CD4-positive, alpha-beta T cell treated with Interleukin-15 for 4 hours (primary cell): ENCODE measurements around the gene DOCK6.
A peak's percentile ranks its signal among the peaks of the same experiment; 100 is the strongest.

Experiments used
- DNase-seq: peaks from one replicate; pipeline ENCODE4 v3.0.0-alpha.2; 2020; ENCODE audit warnings: low spot score

The DOCK6 gene

DNA sequence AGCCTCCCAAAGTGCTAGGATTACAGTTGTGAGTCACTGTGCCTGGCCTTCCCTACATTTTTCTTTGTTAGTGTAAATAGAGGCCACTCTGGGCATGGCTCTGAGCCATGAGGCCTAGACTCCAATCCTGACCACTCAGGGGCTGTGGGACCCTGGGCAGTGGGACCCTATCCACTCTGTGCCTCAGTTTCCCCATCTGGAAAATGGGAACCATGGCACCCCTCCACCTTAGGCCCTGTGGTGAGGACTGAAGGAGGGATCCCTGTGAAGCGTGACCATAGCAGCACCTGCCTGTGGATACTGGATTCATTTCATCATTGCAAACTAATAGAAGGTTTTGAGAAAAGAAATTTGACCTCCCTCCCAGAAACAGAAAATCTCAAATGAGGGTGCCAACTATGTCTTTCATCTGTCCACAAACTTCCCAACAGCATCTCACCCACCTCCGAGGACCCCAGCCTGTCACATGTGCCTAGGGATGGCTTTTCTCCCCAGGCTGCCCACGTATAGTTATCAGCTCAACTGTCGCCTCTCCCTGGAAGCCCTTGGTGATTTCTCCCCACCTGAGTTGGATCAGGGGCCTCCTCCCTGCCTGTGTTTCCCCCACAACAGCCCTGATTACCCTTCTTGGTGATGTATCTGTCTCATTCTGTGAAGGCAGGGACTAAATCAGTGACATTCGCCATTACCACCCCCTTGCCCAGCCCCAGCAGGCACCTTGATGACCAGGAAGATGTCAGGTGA, 17.3 kb downstream of the DOCK6 start:
- DNase-seq, result no peak

DNA sequence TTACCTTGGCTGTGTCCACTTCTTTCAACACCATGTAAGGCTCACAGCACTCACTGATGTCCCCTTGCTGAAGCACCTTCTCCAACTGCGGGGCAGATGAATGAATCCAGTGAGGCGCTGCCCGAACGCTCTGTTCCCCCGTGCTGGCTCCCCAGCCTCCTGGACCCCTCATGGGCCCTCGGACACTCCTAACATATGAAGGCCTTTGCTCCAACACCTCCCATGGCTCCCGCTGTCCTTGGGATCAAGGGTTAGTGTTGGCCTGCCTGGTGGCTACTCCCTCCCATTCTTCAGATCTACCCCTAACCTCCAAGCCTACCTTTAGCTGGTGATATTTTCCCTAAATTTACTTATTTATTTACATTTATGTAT, 18.5 kb downstream of the DOCK6 start:
- DNase-seq, result no peak

DNA sequence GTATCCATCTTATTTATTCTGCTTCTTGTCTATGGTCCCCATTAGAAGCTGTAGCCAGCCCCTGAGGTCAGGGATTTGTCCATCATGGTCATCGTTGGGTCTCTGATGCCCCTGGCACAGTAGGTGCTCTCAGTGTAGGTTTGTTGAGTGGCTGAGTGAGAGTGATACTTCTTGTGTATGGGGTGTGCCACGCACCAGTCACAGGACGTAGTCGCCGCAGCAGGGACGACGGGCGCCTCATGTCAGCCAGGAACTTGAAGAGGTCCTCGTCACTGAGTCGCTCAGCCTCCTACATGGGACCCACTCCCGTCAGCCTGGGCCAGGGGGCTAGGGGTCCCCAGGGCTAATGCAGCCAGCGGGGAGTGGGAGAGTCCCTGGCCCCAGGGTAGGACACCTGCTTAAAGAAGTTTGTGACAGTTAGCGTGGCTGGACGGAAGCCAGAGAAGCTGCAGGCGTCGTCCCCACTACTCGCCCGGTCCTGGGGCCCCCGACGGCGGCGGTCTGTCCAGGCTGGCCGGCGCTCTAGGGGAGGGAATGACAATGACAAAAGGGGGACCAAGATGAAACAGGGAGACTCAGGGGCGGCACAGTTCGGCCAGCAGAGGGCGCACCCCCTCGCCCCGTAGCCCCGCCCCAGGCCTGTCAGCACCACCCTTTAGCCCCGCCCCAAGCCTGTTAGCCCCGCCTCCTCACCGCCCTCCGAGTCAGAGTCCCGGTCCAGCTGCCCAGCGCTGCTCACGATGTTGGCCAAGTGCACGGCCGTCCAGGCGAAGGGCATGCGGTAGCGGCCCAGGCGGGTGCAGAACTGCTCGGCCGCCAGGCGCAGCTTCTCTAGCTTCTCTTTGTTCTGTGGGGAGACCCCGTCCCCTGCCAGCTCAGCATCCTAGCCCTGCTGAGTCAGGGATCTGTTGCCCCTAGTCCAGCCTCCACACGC, 19.2 kb downstream of the DOCK6 start:
- DNase-seq, result peak; percentile 79

DNA sequence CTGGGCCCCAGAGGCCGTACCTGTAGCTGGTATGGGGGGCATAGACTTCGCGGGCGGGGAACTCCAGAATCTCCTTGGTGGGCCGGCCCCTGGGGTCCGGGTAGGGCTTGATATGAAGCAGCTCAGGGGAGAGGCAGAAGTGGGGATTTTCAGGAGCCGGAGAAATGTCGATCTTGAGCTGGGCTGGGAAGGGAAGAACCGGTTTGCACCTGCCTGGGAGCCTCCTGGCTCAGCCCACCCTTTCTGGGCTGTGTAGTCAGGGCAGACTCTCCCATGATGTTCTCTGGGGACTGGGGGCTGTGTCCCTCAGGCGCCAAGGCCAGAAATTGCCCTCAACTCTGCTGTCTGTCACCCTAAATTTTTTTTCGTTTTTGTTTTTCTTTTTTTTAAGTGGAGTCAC, 20.3 kb downstream of the DOCK6 start:
- DNase-seq, result no peak

DNA sequence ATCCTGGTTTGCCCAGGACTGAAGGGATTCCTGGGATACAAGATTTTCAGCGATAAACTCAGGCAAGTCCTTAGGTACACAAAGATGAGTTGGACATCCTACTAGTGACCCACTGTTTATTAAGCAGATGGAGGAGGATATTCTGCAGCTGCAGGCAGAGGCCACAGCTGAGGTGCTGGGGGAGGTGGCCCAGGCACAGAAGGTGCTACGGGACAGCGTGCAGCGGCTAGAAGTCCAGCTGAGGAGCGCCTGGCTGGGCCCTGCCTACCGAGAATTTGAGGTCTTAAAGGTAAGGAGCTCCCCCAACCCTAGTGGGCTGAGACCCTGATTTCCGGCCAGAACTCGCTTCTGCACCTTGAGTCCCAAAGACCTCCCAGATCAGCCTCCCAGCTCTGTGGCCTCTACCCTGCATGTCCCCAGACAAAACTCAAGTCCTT, 22.3 kb downstream of the DOCK6 start:
- no peak for DNase-seq

DNA sequence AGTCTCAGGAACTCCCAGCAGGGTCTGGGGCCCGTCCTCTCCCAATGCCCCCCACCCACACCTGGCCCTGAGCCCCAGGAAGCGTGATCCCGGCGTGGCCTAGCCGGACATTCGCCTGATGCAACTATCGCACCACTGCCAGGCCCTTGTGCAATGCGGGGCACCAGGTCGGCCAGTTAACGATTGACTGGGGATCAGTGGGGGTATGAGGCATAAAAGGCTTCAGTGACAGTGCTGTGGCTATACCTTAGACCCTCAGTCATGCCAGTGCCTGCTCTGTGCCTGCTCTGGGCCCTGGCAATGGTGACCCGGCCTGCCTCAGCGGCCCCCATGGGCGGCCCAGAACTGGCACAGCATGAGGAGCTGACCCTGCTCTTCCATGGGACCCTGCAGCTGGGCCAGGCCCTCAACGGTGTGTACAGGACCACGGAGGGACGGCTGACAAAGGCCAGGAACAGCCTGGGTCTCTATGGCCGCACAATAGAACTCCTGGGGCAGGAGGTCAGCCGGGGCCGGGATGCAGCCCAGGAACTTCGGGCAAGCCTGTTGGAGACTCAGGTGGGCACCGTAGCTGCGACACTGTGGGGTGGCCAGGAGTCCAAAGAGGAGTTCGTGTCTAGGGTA, 22.8 kb downstream of the DOCK6 start, which contains the start of gene ANGPTL8:
Gene ANGPTL8 (plus strand): TSS at position 243 of the 624 bp plus-strand sequence. CDS start 19 bp downstream, at position 262.
- no peak for DNase-seq

DNA sequence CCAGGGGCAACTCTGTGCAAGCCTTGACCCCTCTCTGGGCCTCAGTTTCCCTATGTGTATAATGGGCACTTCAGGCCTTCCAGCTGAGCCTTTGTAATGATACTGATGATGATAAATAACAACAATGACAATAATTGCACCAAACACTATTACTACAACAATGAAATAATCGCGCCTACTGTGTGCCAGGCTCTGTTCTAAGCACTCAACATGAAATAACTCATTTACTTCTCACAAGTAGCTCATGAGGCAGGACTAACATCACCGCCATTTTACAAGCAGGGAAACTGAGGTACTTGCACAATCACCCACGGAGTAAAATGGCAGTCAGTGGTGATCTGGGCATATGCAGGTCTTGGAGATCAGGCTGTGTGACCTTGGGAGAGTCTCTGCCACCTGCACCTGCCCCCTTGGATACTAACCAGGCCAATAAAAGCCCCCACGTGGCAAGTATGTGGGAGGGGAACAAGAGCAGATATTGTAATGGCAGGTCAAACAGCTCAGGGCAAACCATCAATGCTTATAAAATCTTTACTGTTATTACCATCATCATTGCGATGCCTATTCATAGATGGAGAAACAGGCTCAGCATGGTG, 23.4 kb downstream of the DOCK6 start:
- no peak for DNase-seq

DNA sequence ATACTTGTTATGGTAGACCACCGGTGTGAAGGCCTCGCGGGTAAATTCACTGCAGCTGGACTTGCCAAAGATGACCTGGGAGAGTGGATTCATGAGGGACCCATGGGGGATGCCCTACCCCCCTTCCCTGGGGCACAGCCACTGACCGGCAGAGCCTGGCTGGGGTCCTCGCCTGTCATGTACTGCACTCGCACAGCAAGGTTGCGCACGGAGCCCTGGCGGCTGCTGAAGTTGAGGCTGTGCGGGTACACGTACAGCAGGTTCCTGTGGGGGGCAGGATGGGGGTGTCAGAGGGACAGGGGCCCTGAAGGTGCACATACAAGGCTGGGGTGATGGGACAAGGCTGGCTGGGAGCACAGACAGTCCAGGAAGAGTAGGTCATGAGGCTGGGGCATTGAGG, 24.3 kb downstream of the DOCK6 start:
- no peak for DNase-seq

DNA sequence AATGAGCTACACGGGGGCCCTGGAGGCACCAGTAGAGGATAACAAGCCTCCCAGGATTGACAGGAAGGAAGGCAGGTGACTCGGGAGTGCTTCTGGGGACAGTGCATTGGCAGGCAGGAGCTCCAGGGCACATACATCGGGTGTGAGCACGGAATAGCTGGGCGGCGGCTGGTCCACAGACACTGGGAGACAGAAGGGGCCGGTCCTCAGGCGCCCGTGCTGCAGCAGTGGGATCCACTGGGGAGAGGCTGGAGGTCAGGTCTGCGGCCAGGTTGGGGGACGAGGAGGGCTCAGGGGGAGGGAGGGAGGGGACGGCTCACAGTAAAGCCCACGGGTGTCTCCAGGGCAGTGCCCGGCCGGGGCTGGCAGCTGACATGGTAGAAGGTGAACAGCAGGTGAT, 25.0 kb downstream of the DOCK6 start:
- DNase-seq, result no peak

DNA sequence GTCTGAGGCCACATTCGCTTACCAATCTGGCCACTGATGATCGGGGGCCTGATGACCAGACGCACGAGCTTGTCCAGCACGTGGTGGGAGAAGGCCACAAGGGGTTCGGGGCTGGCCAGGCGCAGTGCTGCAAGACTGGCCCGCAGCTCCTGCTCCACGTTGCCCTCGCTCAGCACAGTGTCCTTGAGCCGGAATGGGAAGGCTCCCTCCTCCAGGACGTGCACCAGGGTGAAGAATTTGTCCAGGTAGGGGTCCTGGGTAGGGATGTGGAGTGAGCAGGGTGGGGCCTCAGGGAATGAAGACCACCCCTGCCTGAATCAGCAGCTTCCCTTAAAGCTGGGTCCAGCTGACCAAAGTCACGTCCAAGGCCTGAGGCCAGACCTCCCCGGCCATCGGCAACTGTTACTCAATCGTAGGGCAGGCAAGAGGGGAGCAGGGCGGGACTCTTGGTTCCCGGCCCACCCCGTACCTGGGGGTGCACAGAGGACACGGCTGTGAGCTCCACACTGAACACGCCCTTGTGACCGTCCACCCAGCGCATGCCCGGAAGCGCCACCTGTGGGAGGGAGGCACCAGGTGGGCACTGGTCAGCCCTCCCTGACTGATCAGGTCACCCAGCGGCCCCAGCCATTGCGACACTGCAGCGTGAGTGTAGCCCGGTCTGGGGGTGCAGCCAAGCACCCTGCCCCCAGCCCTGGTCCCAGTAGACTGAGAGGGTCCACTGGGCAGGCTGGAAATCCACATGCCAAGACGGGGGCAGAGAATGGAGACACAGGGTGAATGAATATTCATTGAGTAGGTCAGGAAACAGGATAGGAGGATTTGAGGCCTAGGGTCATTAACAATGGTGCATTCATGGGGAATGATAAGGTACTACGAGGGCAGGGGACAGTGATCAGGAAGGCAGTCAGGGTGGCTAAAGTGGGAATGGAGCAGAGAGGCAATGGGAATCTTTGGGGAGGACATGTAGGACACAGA, 25.7 kb downstream of the DOCK6 start:
- no peak for DNase-seq

DNA sequence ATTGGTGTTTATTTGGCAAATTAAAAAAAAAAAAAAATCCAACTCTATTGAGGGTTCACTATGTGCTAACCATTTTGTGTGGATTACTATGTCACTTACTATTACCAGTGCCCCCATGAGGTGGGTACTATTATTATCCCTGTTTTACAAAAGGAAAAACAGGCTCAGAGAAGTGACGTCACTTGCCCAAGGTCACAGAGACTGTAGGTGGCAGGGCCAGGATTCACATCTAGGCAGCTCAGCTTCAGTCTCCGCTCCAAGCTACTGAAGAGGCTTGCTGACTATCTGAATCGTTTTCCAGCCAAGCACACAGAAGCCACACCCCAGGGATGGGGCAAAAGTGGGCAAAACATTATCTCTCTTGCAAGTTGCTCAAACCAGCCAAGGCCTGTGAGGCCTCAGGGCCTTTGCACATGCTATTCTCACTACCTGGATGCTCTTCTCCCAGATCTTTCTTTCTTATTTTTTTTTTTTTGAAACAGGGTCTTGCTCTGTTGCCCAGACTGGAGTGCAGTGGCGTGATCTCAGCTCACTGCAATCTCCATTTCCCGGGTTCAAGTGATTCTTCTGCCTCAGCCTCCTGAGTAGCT, 27.7 kb downstream of the DOCK6 start:
- DNase-seq, result no peak

DNA sequence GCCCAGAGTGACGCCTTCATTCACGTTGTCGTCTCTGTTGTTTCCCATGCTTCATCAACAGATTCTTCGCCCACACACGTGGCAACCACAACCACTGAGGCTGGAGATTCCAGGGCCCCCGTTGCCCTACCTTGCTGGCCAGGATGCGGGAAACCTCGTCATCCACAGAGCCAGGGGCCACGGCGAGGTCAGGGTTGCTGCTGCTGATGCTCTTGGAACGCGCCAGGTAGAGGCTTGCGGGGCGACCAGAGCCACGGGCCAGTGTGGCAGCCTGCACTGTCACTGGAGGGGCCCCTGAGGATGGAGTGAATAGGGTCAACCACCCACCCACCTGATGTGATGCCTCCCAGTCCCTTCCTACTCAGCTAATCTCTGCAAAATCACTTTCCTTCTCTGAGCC, 29.3 kb downstream of the DOCK6 start:
- DNase-seq, result no peak

DNA sequence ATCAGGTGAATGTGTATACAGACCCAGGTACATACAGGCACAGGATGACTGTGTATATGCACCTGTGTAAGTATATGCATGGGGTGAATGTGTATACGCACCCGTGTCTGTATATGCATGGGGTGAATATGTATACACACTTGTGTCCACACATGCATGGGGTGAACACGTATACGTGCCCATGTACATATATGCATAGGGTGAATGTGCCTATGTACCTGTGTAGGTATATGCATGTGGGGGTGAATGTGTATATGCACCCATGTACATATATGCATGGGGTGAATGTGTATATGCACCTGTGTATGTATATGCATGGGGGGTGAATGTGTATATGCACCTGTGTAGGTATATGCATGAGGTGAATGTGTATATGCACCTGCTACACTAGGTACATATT, 29.8 kb downstream of the DOCK6 start:
- no peak for DNase-seq

DNA sequence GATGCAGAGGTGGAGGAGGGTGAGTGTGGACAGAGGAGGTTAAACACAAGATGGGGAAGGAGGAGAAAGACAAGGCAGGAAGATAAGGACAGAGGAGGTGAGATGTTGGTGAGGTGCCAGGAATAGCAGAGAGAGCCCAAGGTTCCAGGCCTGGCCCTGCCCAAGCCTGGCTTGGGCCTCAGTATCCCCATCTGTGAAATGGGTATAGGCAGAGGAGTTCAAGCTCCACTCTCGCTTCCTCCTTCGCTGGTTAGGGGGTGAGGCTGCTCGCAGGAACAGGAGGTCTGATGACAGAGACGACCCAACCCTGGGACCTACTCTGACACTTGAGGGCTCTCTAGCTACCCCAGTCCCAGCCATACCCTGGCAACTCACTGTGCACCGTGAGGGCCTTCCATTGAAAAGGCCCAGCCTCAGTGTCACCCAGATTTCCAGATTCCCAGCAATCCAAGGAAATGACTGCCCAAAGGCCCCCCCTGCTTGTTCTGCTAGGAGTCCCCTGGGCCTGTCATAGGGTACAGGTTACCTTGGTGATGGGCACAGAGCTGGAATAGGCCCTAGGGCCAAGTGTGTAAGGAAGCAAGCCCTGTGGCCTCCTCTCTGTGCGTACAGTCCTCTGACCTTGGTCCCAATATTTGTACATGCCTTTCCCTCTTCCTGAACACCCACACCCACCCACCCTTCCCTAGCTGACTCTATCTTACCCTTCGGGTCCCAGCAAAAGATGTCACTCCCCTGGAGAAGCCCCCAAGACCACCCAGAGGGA, 31.5 kb downstream of the DOCK6 start:
- DNase-seq, result no peak

DNA sequence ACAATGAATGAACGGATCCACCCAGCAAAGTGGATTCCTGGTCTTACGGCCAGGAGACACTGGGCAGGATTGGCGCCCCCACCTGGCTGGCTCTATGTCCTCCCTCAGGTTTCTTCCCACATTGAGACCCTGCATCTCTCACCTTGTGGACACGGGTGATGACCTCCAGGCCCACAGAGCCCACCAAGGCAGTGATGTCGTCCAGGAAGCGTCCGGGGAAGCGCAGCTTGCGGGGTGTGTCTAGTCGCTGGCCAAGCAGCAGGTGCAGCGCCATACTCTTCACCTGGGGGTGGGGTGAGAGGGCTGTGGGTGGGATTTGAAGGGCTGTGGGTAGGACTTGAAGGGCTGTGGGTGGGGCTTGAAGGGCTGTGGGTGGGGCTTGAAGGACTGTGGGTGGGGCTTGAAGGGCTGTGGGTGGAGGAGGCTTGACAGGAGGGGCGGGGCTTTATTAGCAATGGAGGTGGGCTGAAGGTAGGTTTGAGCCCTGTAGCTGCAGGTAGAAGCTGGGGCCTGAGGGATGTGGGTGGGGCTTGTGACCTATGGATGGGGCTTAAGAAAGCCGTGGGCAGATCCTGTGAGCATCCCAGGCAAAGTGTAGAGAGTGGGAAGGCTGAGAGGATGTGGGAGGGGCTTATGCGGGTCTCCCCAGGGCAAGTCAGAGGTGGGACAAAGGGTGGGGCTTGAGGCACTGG, 35.0 kb downstream of the DOCK6 start:
- no peak for DNase-seq

DNA sequence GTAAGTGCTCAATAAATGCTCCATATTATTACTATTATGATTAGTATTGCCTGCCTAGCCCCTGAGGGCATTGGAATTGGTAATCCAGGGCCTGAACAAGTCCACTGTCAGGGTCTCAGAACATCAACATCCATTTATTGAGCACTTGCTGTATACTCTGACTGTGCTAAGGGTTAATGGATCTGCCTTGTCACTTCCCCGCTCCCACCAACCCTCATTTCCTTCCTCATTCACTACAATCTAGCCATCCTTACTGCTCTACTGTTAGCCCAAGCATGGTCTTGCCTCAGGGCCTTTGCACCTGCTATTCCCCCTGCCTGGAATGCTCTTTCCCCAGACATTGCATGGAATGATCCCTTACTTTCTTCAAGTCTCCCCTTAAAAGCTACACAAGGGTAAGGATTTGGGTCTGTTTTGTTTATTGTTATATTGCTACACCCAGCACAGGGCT, 35.6 kb downstream of the DOCK6 start:
- no peak for DNase-seq

DNA sequence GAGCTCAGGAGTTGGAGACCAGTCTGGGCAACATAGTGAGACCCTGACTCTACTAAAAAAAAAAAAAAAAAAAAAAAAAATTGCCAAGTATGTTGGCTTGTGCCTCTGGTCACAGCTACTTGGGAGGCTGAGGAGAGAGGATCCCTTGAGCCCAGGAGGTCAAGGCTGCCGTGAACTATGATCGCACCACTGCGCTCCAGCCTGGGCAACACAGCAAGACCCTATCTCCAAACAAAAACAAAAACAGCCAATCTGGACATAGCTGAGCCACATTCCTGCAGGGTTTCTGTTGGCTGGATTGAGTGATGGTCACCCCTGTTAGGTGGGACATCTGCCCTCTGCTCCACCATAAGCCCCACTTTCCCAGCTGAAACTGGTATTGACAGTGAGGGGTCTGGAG, 36.5 kb downstream of the DOCK6 start:
- DNase-seq, result no peak

DNA sequence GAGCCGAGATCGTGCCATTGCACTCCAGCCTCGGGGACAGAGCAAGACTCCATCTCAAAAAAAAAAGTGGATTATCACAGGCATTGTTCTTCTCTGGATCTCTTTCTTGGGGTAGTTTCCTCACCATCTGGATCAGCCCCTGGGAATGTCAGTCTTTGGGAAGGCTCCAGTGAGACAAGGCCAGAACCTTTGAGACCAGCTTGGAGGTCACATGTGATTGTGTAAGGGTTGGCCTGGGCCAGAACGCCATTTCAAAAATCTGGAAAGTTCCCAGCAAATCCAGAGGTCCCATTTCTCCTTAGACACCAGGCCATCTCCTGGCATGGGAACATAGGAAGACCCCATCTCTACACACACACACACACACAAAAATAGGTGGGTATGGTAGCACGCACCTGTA, 37.2 kb downstream of the DOCK6 start:
- no peak for DNase-seq

DNA sequence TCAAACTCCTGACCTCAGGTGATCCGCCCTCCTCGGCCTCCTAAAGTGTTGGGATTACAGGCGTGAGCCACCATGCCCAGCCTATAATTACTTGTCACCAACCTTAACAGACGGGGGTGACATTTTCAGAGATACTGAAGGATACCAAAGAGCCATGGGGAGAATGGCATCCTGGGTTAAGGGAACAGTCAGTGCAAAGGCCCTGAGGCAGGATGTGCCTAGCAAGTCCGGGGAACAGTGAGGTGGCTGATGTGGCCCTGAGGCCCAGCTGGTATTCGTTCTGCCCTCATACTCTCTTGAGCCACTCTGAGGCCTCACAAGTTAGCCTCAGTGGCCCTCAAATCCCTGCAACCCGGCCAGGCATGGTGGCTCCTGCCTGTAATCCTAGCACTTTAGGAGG, 37.9 kb downstream of the DOCK6 start:
- DNase-seq, result no peak
